Glutamatergic neuron (in vitro differentiated cells): Measurements from ENCODE around the gene CTTNBP2. TPM values are rescaled to one million over a fixed set of nuclear protein-coding genes. Genes with fewer than 3 reads are reported as not detected.

Experiments
- DNase-seq: peaks from one replicate; pipeline ENCODE4 v3.0.0; 2022
- H3K27ac Mint-ChIP-seq: one replicate; pipeline ENCODE4 v1.8.0; 2020; ENCODE audit warnings: mild to moderate bottlenecking, mixed read lengths, inconsistent platforms; ENCODE audit not compliant: unreplicated experiment
- H3K27me3 Mint-ChIP-seq: one replicate; pipeline ENCODE4 v1.8.0; 2020; ENCODE audit warnings: mild to moderate bottlenecking, moderate library complexity, mixed read lengths, inconsistent platforms; ENCODE audit not compliant: unreplicated experiment
- H3K36me3 Mint-ChIP-seq: one replicate; pipeline ENCODE4 v1.8.0; 2020; ENCODE audit warnings: mild to moderate bottlenecking, mixed read lengths, inconsistent platforms; ENCODE audit not compliant: unreplicated experiment
- H3K4me1 Mint-ChIP-seq: one replicate; pipeline ENCODE4 v1.8.0; 2020; ENCODE audit warnings: mild to moderate bottlenecking, low read depth, mixed read lengths, inconsistent platforms; ENCODE audit not compliant: unreplicated experiment
- H3K4me3 Mint-ChIP-seq: one replicate; pipeline ENCODE4 v1.8.0; 2020; ENCODE audit warnings: mild to moderate bottlenecking, mixed read lengths, inconsistent platforms; ENCODE audit not compliant: unreplicated experiment
- H3K9me3 Mint-ChIP-seq: one replicate; pipeline ENCODE4 v1.8.0; 2020; ENCODE audit warnings: mild to moderate bottlenecking, moderate library complexity, mixed read lengths, inconsistent platforms; ENCODE audit not compliant: unreplicated experiment
- total RNA-seq: library from RNA; stranded (reverse); fragmentation: NEBNext Ultra II Directional; extraction: Animal tissue kit (Norgen Biotek cat#: 25700); gene quantifications from one replicate; pipeline ENCODE4 v1.2.1, GENCODE V29; 2021; ENCODE audit not compliant: unreplicated experiment
- TF ChIP-seq, protein P1 (sequence below): fragments of 200-600 bp; sonication (generic); IDR thresholded peaks from one replicate; pipeline ENCODE4 v1.5.0; 2021; ENCODE audit not compliant: partially characterized antibody, unreplicated experiment

Gene CTTNBP2
- total RNA-seq, 1 donor from 2014 or later: 22.2 TPM

GRCh38 chr7:117808910-117809705 is 64.1 kb downstream of the CTTNBP2 start:
- Mint-ChIP-seq H3K27me3 (no peaks in the 10 kb centered on the region), H3K27ac (no peak overlapping the region), H3K9me3 (no peaks in the 10 kb centered on the region), H3K4me3 (no peak overlapping the region), H3K4me1 (peaks cover 17% of the 10 kb centered on the region), H3K36me3 (no peaks in the 10 kb centered on the region)
- no peak for DNase-seq
- TF ChIP-seq, protein P1, sequence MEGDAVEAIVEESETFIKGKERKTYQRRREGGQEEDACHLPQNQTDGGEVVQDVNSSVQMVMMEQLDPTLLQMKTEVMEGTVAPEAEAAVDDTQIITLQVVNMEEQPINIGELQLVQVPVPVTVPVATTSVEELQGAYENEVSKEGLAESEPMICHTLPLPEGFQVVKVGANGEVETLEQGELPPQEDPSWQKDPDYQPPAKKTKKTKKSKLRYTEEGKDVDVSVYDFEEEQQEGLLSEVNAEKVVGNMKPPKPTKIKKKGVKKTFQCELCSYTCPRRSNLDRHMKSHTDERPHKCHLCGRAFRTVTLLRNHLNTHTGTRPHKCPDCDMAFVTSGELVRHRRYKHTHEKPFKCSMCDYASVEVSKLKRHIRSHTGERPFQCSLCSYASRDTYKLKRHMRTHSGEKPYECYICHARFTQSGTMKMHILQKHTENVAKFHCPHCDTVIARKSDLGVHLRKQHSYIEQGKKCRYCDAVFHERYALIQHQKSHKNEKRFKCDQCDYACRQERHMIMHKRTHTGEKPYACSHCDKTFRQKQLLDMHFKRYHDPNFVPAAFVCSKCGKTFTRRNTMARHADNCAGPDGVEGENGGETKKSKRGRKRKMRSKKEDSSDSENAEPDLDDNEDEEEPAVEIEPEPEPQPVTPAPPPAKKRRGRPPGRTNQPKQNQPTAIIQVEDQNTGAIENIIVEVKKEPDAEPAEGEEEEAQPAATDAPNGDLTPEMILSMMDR: no peak

DNA sequence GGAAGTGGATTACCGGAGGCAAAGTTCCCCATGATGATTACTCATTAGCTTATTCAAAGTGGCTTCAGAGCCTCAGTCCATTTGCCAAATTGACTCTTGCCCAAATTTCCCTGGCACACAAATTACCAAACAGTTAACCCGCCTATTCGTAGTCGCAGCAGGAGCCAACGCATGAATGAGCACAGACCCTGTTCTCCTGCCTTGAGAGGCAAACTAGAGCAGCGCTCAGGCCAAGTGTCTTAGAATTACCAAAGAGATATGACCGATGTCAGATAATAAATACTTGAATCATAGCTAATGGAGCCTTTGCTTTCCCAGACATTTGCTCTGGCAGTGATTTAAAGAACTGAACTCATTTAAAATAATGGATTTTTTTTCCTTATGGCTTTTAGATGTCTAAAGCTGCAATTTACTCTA is 64.9 kb downstream of the CTTNBP2 start:
- H3K4me3 Mint-ChIP-seq: no peak overlapping the region
- no peak overlapping the region for H3K27ac Mint-ChIP-seq
- H3K36me3 Mint-ChIP-seq: no peaks in the 10 kb centered on the region
- TF ChIP-seq, protein P1: no peak
- no peaks in the 10 kb centered on the region for H3K9me3 Mint-ChIP-seq
- H3K27me3 Mint-ChIP-seq: no peaks in the 10 kb centered on the region
- peaks cover 17% of the 10 kb centered on the region for H3K4me1 Mint-ChIP-seq
- DNase-seq: no peak

GRCh38 chr7:117807676-117808075 is 65.6 kb downstream of the CTTNBP2 start:
- Mint-ChIP-seq H3K36me3 (no peaks in the 10 kb centered on the region), H3K9me3 (no peaks in the 10 kb centered on the region), H3K4me1 (peaks cover 14% of the 10 kb centered on the region), H3K4me3 (no peak overlapping the region), H3K27ac (no peak overlapping the region), H3K27me3 (no peaks in the 10 kb centered on the region)
- no peak for DNase-seq
- TF ChIP-seq, protein P1: no peak

DNA sequence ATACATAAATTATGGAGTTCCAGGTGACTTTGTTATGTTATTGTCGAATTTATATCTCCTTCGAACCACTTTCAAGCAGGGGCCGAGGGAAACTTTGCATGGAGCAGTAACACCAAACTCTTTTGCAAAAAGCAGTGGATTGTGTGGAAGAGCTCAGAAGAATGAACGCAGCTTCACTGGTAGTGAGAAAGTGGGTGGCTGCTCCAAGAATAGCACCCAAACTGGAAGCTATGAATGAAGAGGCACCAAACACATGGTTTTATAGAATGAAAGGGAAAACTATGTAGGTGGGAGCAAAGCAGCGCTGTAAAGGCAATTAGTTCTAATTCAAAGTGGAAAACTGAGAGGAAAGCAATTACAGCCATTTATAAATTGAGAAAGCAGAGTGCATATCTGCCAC is 67.2 kb downstream of the CTTNBP2 start:
- H3K36me3 Mint-ChIP-seq: no peaks in the 10 kb centered on the region
- H3K9me3 Mint-ChIP-seq: no peaks in the 10 kb centered on the region
- no peak for DNase-seq
- no peaks in the 10 kb centered on the region for H3K27me3 Mint-ChIP-seq
- H3K4me3 Mint-ChIP-seq: no peak overlapping the region
- H3K4me1 Mint-ChIP-seq: peaks cover 18% of the 10 kb centered on the region
- no peak overlapping the region for H3K27ac Mint-ChIP-seq
- TF ChIP-seq, protein P1: no peak

DNA sequence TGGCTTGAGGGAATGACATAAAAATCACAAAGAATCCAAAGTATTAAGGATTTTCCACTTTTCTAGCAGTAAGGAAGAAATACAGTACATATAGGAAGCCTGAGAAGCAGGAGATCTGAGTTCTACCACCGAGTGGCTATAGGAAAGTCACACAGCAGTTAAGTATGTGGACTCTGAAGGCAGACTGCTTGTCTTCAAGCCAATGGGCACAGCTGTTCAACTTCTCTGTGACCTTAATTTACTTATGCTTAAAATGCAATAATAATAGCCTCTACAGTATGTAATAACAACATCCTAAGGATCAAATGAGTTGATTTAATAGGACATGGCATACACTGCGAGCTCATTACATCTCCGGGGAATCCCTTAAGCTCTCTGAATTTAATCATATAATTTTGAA is 68.0 kb downstream of the CTTNBP2 start:
- H3K4me1 Mint-ChIP-seq: peaks cover 16% of the 10 kb centered on the region
- TF ChIP-seq, protein P1: no peak

More for the DNA sequence above, 68.0 kb downstream of the CTTNBP2 start:
- Mint-ChIP-seq H3K36me3 (no peaks in the 10 kb centered on the region), H3K9me3 (no peaks in the 10 kb centered on the region), H3K27me3 (peaks cover 2% of the 10 kb centered on the region), H3K27ac (no peak overlapping the region), H3K4me3 (no peak overlapping the region)
- DNase-seq: no peak
